AG04450 (cell line): ENCODE data around the gene NXNL1. TPM values are rescaled to one million over a fixed set of nuclear protein-coding genes. Genes with fewer than 3 reads are reported as not detected.

ENCODE experiments used
- CTCF ChIA-PET: fragments of 300-600, 350-600 bp; formaldehyde crosslinking; extraction: SDS; loops from one replicate; lab custom pipeline; 2022; ENCODE audit warnings: antibody characterized with exemption, inconsistent platforms; lab: Charles Lee
- POLR2A ChIA-PET: fragments of 350-600 bp; formaldehyde crosslinking; extraction: SDS; loops from one replicate; lab custom pipeline; 2021; ENCODE audit warnings: antibody characterized with exemption, inconsistent platforms; lab: Yijun Ruan, JAX
- DNase-seq: peaks from one replicate; pipeline ENCODE4 v3.0.0-alpha.2; 2011; ENCODE audit warnings: low read depth, low spot score
- H3K27ac ChIP-seq: one replicate; pipeline ENCODE4 v1.5.1; 2012; ENCODE audit warnings: low read depth, low read length, control low read depth
- H3K27me3 ChIP-seq: one replicate; pipeline ENCODE4 v1.6.0; 2012; ENCODE audit warnings: low read length; ENCODE audit not compliant: control insufficient read depth, insufficient read depth
- H3K4me3 ChIP-seq: 2 replicates; pipeline ENCODE4 v1.5.1; 2011; ENCODE audit warnings: mild to moderate bottlenecking, low read depth, low read length, control low read depth
- H3K9me3 ChIP-seq: 2 replicates; pipeline ENCODE4 v1.5.1; 2012; ENCODE audit warnings: low read length; ENCODE audit not compliant: control insufficient read depth, insufficient read depth
- CTCF ChIP-seq: IDR thresholded peaks from 2 replicates; pipeline ENCODE4 v1.5.1; 2011; ENCODE audit warnings: low read depth, low read length, control low read depth, inconsistent platforms
- polyA plus RNA-seq: library from polyadenylated mRNA; depleted of rRNA; stranded (reverse); fragments of >200 nt; gene quantifications from 2 replicates; pipeline ENCODE4 v1.2.3, GENCODE V29; 2011

Gene NXNL1
- polyA plus RNA-seq, 1 experiment, result not detected

- ChIA-PET POLR2A (no interaction called here), CTCF (interaction anchor here (1.1 kb wide), 1 partner anchor 25 kb away, joined by 5 read pairs; no protein-coding TSS in a partner anchor)
- Histone ChIP-seq H3K4me3 (no peak overlapping the region), H3K27me3 (peaks cover 39% of the 10 kb centered on the region), H3K9me3 (peaks cover 4% of the 10 kb centered on the region; the same call in 1 of the 2 replicates), H3K27ac (no peak overlapping the region)
- TF ChIP-seq CTCF, result no peak
- no peak for DNase-seq
Observed at GRCh38 chr19:17450264-17451075, 10.3 kb downstream of the NXNL1 start.

- CTCF ChIA-PET, result interaction anchor here (0.6 to 1.4 kb wide), 4 partner anchors 15 to 101 kb away, joined by 3 to 4 read pairs (median 3); no protein-coding TSS in a partner anchor
- POLR2A ChIA-PET, result no interaction called here
- no peak within 1 kb of the TSS for H3K27ac ChIP-seq
- peaks cover 2% of the 10 kb centered on the region; the same call in 1 of the 2 replicates for H3K9me3 ChIP-seq
- TF ChIP-seq CTCF, result peak; percentile 56
- peaks cover 25% of the 10 kb centered on the region for H3K27me3 ChIP-seq
- peak within 1 kb of the TSS; percentile 46 for H3K4me3 ChIP-seq
- no peak for DNase-seq
Observed at GRCh38 chr19:17448131-17448967, 12.4 kb downstream of the NXNL1 start, which contains the start of gene TMEM221. TMEM221 (minus strand) TSS chr19:17448668; CDS start chr19:17448462, 206 bp downstream.

- CTCF ChIA-PET, result interaction anchor here (1.2 to 1.3 kb wide), 2 partner anchors 15 to 100 kb away, joined by 3 read pairs; no protein-coding TSS in a partner anchor
- no peak for TF ChIP-seq CTCF
- peaks cover 23% of the 10 kb centered on the region for H3K27me3 ChIP-seq
- POLR2A ChIA-PET, result no interaction called here
- peak overlapping the region; percentile 31; the same call in 1 of the 2 replicates for H3K4me3 ChIP-seq
- H3K27ac ChIP-seq, result no peak overlapping the region
- no peak for DNase-seq
- no peaks in the 10 kb centered on the region for H3K9me3 ChIP-seq
Observed at GRCh38 chr19:17447704-17448130, 13.0 kb downstream of the NXNL1 start.

GRCh38 chr19:17445526-17446165 is 15.1 kb downstream of the NXNL1 start:
- H3K4me3 ChIP-seq, result no peak overlapping the region
- no peaks in the 10 kb centered on the region for H3K9me3 ChIP-seq
- TF ChIP-seq CTCF, result no peak
- ChIA-PET POLR2A (no interaction called here), CTCF (no interaction called here)
- no peak overlapping the region for H3K27ac ChIP-seq
- H3K27me3 ChIP-seq, result peaks cover 20% of the 10 kb centered on the region
- no peak for DNase-seq
